SK-N-SH (cell line): ENCODE results near the gene SLC2A1.

Experiments used
- EZH2phosphoT487 ChIP-seq: fragments of 200-600 bp; sonication (generic); IDR thresholded peaks from 2 replicates; pipeline ENCODE4 v1.6.1; 2017; ENCODE audit warnings: low read depth, mixed run types, mild to moderate bottlenecking, antibody characterized with exemption, moderate library complexity, borderline replicate concordance
- POLR2AphosphoS5 ChIP-seq: IDR thresholded peaks from 2 replicates; pipeline ENCODE4 v1.6.1; 2012; ENCODE audit warnings: low read depth, low read length
- TF ChIP-seq, protein P1 (sequence below): fragments of 200-600 bp; sonication (generic); IDR thresholded peaks from 2 replicates; pipeline ENCODE4 v1.6.1; 2017; ENCODE audit warnings: antibody characterized with exemption, mild to moderate bottlenecking, moderate library complexity
- TF ChIP-seq, protein P2 (sequence below): IDR thresholded peaks from 2 replicates; pipeline ENCODE4; 2012

DNA sequence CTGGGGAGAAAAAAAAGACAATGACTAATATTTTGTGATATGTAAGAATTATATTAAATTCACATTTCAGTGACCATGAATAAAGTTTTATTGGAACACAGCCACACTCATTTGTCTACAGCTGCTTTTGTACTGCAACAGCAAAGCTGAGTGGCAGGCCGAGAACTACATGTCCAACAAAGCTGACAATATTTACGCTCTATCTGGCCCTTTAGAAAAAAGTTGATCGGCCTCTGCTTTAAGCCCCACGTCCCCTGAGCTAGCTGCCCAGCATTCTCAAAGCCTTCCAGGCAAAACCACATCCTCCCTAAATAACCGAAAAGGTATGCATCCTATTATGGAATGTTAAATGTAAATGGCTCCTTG is 8.6 kb downstream of the SLC2A1 start:
- TF ChIP-seq, protein P1, sequence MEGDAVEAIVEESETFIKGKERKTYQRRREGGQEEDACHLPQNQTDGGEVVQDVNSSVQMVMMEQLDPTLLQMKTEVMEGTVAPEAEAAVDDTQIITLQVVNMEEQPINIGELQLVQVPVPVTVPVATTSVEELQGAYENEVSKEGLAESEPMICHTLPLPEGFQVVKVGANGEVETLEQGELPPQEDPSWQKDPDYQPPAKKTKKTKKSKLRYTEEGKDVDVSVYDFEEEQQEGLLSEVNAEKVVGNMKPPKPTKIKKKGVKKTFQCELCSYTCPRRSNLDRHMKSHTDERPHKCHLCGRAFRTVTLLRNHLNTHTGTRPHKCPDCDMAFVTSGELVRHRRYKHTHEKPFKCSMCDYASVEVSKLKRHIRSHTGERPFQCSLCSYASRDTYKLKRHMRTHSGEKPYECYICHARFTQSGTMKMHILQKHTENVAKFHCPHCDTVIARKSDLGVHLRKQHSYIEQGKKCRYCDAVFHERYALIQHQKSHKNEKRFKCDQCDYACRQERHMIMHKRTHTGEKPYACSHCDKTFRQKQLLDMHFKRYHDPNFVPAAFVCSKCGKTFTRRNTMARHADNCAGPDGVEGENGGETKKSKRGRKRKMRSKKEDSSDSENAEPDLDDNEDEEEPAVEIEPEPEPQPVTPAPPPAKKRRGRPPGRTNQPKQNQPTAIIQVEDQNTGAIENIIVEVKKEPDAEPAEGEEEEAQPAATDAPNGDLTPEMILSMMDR, result no peak
- no peak for TF ChIP-seq EZH2phosphoT487
- TF ChIP-seq POLR2AphosphoS5, result peak; percentile 32; the same call in 1 of the 2 replicates
- TF ChIP-seq, protein P2, sequence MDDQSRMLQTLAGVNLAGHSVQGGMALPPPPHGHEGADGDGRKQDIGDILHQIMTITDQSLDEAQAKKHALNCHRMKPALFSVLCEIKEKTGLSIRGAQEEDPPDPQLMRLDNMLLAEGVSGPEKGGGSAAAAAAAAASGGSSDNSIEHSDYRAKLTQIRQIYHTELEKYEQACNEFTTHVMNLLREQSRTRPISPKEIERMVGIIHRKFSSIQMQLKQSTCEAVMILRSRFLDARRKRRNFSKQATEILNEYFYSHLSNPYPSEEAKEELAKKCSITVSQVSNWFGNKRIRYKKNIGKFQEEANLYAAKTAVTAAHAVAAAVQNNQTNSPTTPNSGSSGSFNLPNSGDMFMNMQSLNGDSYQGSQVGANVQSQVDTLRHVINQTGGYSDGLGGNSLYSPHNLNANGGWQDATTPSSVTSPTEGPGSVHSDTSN, result peak; percentile 75
